HG03565 (cell line): Measurements from ENCODE around the gene CSTPP1.
"Not testable (repeated sequence)": the region's sequence is repeated elsewhere in the genome, so short reads cannot be mapped to it uniquely, and the experiment has no call there.

Source experiments
- ATAC-seq: cut with Tn5 transposase; IDR thresholded peaks from one replicate; pipeline ENCODE4 v1.9.1; 2021; ENCODE audit warnings: mild to moderate bottlenecking, moderate library complexity; ENCODE audit not compliant: unreplicated experiment

The CSTPP1 gene

GRCh38 chr11:47087801-47088200, 151.2 kb downstream of the CSTPP1 start:
- ATAC-seq = no peak

- no peak for ATAC-seq
These were observed 157.0 kb downstream of the CSTPP1 start for GRCh38 chr11:47093541-47093940.

DNA sequence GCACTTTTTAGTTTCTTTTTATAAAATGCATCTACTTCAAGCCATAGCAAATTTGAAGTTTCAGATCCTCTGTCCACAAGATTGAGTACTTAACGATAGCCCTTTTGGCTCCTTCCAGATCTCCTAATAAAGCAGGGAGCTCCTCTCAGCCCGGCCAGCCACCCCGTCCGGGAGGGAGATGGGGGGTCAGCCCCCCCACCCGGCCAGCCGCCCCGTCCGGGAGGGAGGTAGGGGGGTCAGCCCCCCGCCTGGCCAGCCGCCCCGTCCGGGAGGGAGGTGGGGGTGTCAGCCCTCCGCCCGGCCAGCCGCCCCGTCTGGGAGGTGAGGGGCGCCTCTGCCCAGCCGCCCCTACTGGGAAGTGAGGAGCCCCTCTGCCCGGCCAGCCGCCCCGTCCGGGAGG, 160.3 kb downstream of the CSTPP1 start:
- not testable (repeated sequence) for ATAC-seq

- ATAC-seq = not testable (repeated sequence)
These were observed 161.7 kb downstream of the CSTPP1 start for GRCh38 chr11:47098223-47098622.

GRCh38 chr11:47099214-47099917, 162.8 kb downstream of the CSTPP1 start:
- no peak for ATAC-seq

GRCh38 chr11:47099918-47100315, 163.4 kb downstream of the CSTPP1 start:
- no peak for ATAC-seq

DNA sequence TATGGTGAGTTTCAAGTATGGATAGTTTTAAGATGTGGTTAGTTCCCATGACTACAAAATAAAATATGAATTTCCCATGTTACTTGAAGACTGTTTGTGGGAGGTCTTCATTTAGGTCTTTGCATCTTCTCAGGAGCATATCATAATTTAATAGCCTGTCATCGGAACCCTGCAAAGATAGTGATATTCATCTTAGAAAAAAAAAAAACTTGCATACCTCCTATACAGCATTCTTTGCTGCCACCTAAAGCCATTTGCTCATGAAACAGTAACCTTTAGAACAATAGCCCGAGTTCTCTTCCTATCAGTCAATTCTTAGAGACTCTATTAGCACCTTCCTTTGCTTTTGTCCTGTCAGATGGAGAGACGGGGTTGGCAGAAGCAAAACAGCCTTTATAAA, 164.8 kb downstream of the CSTPP1 start:
- ATAC-seq = no peak

DNA sequence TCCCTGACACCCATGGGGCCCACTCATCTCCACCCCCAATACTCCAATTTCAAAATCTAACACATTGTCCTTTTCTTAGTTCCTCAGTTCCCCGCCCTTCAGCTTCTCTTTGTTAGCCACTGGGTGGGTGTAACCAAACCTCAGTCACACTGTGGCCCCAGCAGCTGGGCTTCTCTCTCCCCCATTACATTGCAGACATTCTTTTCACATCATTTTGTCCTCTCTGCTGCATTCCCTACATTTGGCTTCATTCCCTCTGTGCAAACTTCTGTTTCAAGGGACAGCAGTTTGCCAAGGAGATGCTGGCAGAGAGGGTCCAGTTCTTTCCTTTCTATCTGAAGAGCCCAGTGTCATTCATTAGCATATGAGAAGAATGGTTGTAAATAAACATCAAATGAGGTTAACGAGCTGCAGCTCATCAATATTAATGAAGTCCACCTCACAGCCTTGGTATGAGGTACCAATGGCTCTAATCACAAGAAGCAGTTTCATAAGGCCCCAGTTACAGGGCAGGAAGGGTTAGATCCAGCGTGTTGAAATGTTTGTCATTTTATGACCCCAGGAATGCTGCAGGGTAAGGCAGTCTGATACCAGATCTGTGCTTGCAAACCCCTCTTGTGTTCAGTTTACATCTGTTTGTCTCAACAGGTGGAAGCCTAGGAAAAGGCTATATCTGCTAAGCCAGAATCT, 167.8 kb downstream of the CSTPP1 start:
- ATAC-seq = no peak

- ATAC-seq = no peak
These were observed 169.0 kb downstream of the CSTPP1 start for GRCh38 chr11:47105541-47105940.

GRCh38 chr11:47105974-47106373, 169.4 kb downstream of the CSTPP1 start:
- no peak for ATAC-seq

GRCh38 chr11:47106798-47107411, 170.3 kb downstream of the CSTPP1 start:
- ATAC-seq = no peak

- no peak for ATAC-seq
These were observed 171.2 kb downstream of the CSTPP1 start for GRCh38 chr11:47107744-47108143.

DNA sequence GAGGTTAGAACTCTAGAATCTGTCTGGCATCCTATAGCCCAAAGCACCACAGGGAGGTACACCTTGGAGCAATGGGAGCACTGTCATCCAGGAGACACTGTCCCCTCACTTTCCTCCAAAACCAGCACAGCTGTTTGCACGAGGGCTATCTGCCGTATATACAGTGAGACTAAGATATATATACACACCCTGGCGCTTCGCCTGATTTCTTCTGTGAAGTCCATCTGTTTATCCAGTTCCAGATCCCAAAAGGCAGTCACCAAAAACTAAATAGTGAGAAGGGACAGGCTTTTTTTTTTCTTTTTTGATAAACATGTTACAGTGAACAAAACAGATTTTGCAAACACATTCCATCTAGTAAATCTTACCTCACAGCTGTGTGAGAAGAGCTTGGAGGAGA, 171.7 kb downstream of the CSTPP1 start:
- no peak for ATAC-seq

GRCh38 chr11:47109051-47109726, 172.6 kb downstream of the CSTPP1 start:
- no peak for ATAC-seq

GRCh38 chr11:47109727-47110246, 173.2 kb downstream of the CSTPP1 start:
- no peak for ATAC-seq

DNA sequence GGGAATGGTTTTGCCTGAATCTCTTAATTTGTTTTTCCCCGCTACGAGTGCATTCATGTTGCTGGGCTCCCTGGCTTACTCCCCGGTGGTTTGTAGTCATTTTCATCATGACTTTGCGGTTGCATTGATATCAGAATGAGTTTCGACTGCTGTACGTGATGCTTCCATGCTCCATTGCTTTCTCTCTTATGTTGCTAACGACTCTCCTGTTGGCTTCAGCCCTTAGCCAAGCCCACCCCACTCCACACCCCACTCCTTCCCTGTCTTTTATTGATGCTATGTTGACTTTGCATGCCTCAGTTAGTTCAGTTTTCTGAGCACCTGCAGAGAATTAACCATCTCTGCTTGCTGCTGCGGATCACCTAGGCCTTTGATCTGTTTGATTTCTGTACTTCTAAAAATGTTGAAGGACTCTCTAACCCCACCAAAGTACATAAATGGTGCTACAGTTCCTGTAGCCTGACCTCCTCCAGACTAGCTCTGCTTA, 174.8 kb downstream of the CSTPP1 start:
- peak; percentile 79 for ATAC-seq

- ATAC-seq = not testable (repeated sequence)
These were observed 176.4 kb downstream of the CSTPP1 start for GRCh38 chr11:47112941-47113340.

DNA sequence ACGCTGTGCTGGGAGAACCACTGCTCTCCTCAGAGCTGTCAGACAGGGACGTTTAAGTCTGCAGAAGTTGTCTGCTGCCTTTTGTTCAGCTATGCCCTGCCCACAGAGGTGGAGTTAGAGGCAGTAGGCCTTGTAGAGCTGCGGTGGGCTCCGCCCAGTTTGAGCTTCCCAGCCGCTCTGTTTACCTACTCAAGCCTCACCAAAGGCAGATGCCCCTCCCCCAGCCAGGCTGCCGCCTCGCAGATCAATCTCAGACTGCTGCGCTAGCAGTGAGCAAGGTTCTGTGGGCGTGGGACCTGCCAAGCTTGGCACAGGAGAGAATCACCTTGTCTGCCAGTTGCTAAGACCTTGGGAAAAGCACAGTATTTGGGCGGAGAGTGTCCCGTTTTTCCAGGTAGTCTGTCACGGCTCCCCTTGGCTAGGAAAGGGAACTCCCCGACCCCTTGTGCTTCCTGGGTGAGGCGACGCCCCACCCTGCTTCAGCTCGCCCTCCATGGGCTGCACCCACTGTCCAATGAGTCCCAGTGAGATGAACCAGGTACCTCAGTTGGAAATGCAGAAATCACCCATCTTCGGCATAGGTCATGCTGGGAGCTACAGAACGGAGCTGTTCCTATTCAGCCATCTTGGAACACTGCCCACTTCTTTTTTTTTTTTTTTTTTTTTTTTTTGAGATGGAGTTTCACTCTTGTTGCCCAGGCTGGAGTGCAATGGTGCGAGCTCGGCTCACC, 182.6 kb downstream of the CSTPP1 start:
- not testable (repeated sequence) for ATAC-seq

DNA sequence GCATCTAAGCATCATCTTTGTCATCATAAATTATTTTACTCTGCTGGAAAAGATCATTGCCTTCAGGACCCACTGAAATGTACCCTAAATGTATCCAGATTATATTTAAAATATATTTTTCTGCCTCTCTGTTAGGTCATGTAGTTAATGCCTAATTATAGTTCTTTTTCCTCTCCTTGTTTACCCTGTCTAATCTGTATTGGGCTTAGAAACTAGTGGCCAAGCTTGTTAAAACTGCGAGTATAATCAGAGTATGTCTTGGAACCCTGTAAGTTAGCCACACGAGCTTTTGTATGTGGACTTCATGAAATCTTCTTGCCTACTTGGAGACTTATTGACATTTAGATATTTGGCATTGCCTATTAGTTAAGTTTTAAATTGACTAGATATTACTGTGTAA, 184.5 kb downstream of the CSTPP1 start:
- no peak for ATAC-seq

DNA sequence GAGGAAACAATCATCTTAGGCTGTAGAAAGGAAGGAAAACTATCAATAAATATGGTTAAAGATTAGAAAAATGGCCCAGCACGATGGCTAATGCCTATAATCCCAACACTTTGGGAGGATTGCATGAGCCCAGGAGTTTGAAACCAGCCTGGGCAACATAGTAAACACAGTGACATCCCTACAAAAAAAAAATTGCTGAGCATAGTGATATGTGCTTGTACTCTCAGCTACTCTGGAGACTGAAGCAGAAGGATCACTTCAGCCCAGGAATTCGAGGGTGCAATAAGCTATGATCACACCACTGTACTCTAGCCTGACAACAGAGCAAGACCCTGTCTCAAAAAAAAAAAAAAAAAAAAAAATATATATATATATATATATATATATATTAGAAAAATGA, 185.2 kb downstream of the CSTPP1 start:
- ATAC-seq = no peak
